ENCODE data around the gene C19orf18.

The C19orf18 gene

GRCh38 chr19:57947419-57948134 lies 26.8 kb downstream of the C19orf18 start, which contains the start of gene ZNF256:
Gene ZNF256 (minus strand): TSS chr19:57947706. CDS start chr19:57947474, 232 bp downstream.
- peak; percentile 97 for DNase-seq

DNA sequence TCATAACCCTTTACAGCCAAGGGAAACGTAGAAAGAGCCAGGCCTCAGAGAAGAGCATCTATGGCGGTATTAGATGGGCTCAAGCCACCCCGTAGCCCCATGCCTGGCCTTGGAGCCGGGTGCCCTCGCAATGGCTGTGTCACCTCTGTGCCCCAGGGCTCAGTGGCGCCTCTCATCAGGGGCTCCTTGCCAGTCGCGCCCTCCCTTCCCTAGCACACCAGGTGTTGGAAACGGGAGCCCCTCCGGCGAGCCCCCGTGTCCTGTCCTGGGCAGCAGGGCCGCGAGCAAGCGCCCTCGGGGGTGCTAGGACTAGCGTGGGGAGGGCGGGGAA lies 27.3 kb downstream of the C19orf18 start:
- DNase-seq = no peak

GRCh38 chr19:57946316-57946715 lies 28.0 kb downstream of the C19orf18 start:
- DNase-seq = no peak

GRCh38 chr19:57941593-57941992 lies 32.7 kb downstream of the C19orf18 start:
- DNase-seq = no peak

DNA sequence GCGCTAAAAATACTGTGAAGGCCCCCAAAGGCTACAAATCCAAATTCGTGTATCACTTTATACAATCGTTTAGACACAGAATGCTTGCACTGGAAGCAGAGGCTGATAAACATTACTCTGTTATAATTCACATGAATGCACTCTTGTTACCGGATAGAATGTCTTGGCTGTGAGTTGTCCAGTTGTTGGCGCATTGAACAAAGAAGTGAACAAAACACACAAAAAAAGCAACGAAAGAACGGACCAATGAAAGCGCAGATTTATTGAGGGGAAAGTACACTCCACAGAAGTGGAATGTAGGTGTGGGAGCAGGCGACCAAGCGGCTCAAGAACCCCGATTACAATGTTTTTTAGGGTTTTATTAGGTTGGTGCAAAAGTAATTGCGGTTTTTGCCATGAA lies 38.6 kb downstream of the C19orf18 start:
- no peak for DNase-seq

DNA sequence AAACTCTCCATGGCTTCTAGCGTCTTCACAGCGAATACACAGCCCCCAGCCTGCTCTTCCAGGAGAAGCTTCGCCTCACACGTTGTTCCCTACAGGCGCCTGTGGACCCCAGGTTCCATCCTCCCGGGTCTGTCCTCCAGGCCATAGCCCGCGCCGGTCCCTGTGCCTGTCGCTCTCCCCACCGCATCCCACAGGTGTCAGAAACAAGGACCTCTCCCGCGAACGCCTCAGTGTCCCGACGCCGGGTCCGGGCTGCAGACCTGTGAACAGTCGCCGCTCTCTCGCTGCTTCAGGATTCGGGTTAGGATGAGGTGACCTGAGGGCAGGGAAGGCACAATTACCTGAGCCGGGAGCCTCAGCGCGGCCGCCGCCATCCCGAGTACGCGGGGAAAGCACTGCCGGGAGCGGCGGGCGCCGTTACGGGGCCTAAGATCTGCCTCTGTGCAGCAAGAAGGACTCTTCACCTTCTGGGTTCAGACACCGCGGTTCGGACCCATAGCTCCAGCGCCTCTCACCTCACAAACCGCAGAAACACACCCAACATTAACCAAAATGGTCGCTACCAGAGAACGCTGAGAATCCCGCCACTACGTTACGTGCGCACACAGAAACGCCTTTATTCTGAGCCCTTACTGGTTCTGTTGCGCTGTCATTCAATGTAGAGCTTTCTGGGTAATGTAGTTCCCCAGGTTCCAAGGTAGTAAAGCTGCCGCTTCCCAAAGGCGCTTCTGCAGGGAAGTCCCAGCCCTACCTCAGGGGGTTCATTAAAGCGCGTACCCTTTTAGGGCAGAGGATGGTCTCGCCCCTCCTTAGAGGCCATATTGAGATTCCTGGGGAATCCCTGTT lies 39.3 kb downstream of the C19orf18 start, which contains the start of gene ZNF418:
Gene ZNF418, minus strand, starts transcription at position 583 of the 846 bp plus-strand sequence. CDS start 1,580 bp downstream, outside the sequence.
- DNase-seq = peak; percentile 92

- no peak for DNase-seq
Measured at GRCh38 chr19:57927587-57927986, 46.7 kb downstream of the C19orf18 start.

DNA sequence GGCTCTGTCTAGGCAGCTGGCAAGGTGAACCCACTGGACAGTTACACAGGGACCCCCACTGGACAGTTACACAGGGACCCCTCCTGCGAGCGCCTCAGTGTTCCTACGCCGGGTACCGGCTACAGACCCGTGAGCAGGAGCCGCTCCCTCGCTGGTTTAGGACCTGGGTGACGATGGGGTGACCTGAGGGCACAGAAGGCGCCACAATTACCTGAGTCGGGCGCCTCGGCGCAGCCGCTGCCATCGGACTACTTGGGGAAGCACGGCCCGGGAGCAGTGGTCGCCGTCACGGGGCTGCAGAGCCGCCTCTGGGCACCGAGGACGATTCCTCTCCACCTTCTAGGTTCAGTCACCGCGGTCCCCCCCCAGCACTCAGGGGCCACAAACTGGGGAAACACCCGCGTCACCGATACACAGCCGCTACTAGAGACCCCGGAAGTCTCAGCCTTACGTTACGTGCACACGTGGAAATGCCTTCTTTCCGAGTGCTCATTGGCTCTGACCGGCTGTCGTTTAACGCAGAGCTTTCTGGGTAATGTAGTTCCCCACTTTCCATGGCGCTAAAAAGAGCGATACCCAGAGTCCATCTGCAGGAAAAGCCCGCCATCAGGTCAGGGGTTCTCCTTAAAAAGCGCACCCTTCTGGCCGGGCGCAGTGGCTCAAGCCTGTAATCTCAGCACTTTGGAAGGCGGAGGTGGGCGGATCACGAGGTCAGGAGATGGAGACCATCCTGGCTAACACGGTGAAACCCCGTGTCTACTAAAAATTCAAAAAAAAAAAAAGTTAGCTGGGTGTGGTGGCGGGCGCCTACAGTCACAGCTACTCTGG lies 58.0 kb downstream of the C19orf18 start, which contains the start of gene ZNF417:
Gene ZNF417, minus strand, starts transcription at position 425 of the 828 bp plus-strand sequence. Its CDS starts 181 bp downstream, at position 244.
- peak; percentile 97 for DNase-seq

- no peak for DNase-seq
Measured at GRCh38 chr19:57914531-57914930, 59.8 kb downstream of the C19orf18 start.

Data from hematopoietic multipotent progenitor cell treated with erythropoietin and hydrocortisone succinate and interleukin-3 and kit ligand, for 8 days (in vitro differentiated cells).